GM18951 (cell line): ENCODE results near the gene ADAMTS2.

ENCODE experiments used
- POLR2A ChIP-seq: IDR thresholded peaks from 4 replicates; pipeline ENCODE4 v1.6.1; 2011; ENCODE audit warnings: mild to moderate bottlenecking; ENCODE audit not compliant: insufficient read length, insufficient read depth; ENCODE audit errors: extremely low read depth
- in situ Hi-C: fragments of 300-500 bp; cut with MboI; formaldehyde crosslinking; loops from one replicate; pipeline ENCODE4 v1.12.0; 2022; ENCODE audit warnings: low sequenced_read_pairs, mixed read lengths, inconsistent platforms; ENCODE audit not compliant: unreplicated experiment

Gene ADAMTS2

GRCh38 chr5:179168664-179169063, 176.6 kb downstream of the ADAMTS2 start:
- TF ChIP-seq POLR2A = no peak
- in situ Hi-C loops = no loop called here

GRCh38 chr5:179167871-179168451, 177.3 kb downstream of the ADAMTS2 start:
- no peak for TF ChIP-seq POLR2A
- in situ Hi-C loops = no loop called here

- TF ChIP-seq POLR2A = no peak
- in situ Hi-C loops = no loop called here
These were observed 178.1 kb downstream of the ADAMTS2 start for GRCh38 chr5:179166886-179167841.

- TF ChIP-seq POLR2A = no peak
- in situ Hi-C loops = no loop called here
These were observed 178.9 kb downstream of the ADAMTS2 start for GRCh38 chr5:179166171-179166885.

GRCh38 chr5:179165421-179166170, 179.7 kb downstream of the ADAMTS2 start:
- in situ Hi-C loops = no loop called here
- TF ChIP-seq POLR2A = no peak

GRCh38 chr5:179164331-179165311, 180.6 kb downstream of the ADAMTS2 start:
- no peak for TF ChIP-seq POLR2A
- in situ Hi-C loops = no loop called here

GRCh38 chr5:179163236-179164155, 181.8 kb downstream of the ADAMTS2 start:
- in situ Hi-C loops = no loop called here
- TF ChIP-seq POLR2A = no peak

- in situ Hi-C loops = no loop called here
- no peak for TF ChIP-seq POLR2A
These were observed 182.7 kb downstream of the ADAMTS2 start for GRCh38 chr5:179162351-179163235.

- in situ Hi-C loops = no loop called here
- no peak for TF ChIP-seq POLR2A
These were observed 183.4 kb downstream of the ADAMTS2 start for GRCh38 chr5:179161901-179162300.

- TF ChIP-seq POLR2A = no peak
- in situ Hi-C loops = no loop called here
These were observed 184.7 kb downstream of the ADAMTS2 start for GRCh38 chr5:179160584-179160983.

- in situ Hi-C loops = no loop called here
- TF ChIP-seq POLR2A = no peak
These were observed 186.7 kb downstream of the ADAMTS2 start for GRCh38 chr5:179158556-179158955.
